ENCODE measurements around the gene SRRT.

GRCh38 chr7:100892364-100893317 lies 17.7 kb downstream of the SRRT start:
- TF ChIP-seq, protein P1, sequence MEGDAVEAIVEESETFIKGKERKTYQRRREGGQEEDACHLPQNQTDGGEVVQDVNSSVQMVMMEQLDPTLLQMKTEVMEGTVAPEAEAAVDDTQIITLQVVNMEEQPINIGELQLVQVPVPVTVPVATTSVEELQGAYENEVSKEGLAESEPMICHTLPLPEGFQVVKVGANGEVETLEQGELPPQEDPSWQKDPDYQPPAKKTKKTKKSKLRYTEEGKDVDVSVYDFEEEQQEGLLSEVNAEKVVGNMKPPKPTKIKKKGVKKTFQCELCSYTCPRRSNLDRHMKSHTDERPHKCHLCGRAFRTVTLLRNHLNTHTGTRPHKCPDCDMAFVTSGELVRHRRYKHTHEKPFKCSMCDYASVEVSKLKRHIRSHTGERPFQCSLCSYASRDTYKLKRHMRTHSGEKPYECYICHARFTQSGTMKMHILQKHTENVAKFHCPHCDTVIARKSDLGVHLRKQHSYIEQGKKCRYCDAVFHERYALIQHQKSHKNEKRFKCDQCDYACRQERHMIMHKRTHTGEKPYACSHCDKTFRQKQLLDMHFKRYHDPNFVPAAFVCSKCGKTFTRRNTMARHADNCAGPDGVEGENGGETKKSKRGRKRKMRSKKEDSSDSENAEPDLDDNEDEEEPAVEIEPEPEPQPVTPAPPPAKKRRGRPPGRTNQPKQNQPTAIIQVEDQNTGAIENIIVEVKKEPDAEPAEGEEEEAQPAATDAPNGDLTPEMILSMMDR (conservative IDR thresholded peaks at IDR 0.05 in 1 of 2, IDR thresholded peaks at IDR 0.05 in 1 of 2; ENCODE audit: low read depth in 1 of 2, low read length in 2 of 2), result no peak
- TF ChIP-seq EZH2 (IDR thresholded peaks at IDR 0.05; ENCODE audit: low read length, missing control alignments), result no peak

All from fibroblast of lung (primary cell).